B cell (primary cell): ENCODE measurements around the gene SLC2A2. TPM values are rescaled to one million over a fixed set of nuclear protein-coding genes. Genes with fewer than 3 reads are reported as not detected.

Experiments used
- ATAC-seq: fragments of 200-7000 bp; cut with Tn5 transposase; one replicate; pipeline ENCODE4 v1.10.0; 2021; ENCODE audit warnings: low read depth, mild to moderate bottlenecking, moderate number of reproducible peaks, moderate library complexity
- CTCF ChIA-PET: fragments of 350-600 bp; sonication (Branson Sonifier 250); formaldehyde crosslinking; loops from one replicate; lab custom pipeline; 2021; ENCODE audit warnings: antibody characterized with exemption, inconsistent platforms; lab: Charles Lee
- POLR2A ChIA-PET: fragments of 350-600 bp; sonication (Branson Sonifier 250); formaldehyde crosslinking; loops from one replicate; lab custom pipeline; 2021; ENCODE audit warnings: antibody characterized with exemption; lab: Charles Lee
- DNase-seq: peaks from one replicate; pipeline ENCODE4 v3.0.0; 2013
- H2AFZ ChIP-seq: 2 replicates; pipeline ENCODE4 v1.6.1; 2012; ENCODE audit warnings: mild to moderate bottlenecking, low read depth, low read length; ENCODE audit not compliant: insufficient read depth, poor library complexity, severe bottlenecking
- H3K27ac ChIP-seq, 2 donors: 1 replicate in 1 of 2; 2 replicates in 1 of 2; pipeline ENCODE4 v1.5.1; 2012 to 2013; ENCODE audit warnings: low read length in 2 of 2, mild to moderate bottlenecking in 2 of 2, moderate library complexity in 1 of 2
- H3K27me3 ChIP-seq, 4 experiments: fragments of 200-600 bp in 1 of 4; sonication (generic) in 1 of 4; replicated peaks in 1 of 4; 1 replicate in 2 of 4; 2 replicates in 2 of 4; pipeline versions ENCODE4 v1.6.1 to v1.7.0; 2013 to 2016; ENCODE audit warnings: low read length in 3 of 4, mild to moderate bottlenecking in 2 of 4, mixed read lengths in 1 of 4, moderate library complexity in 1 of 4; ENCODE audit not compliant: insufficient read depth in 4 of 4, control insufficient read depth in 3 of 4; ENCODE audit errors: control extremely low read depth in 1 of 4
- H3K36me3 ChIP-seq, 2 experiments: replicated peaks in 1 of 2; 1 replicate in 1 of 2; 2 replicates in 1 of 2; pipeline versions ENCODE4 v1.6.1 to v1.7.1; 2013; ENCODE audit warnings: low read length in 1 of 2; ENCODE audit not compliant: insufficient read depth in 2 of 2, control insufficient read depth in 1 of 2; ENCODE audit errors: control extremely low read depth in 1 of 2, extremely low read depth in 1 of 2
- H3K4me1 ChIP-seq, 2 donors: fragments of 200-600 bp in 1 of 2; sonication (generic) in 1 of 2; 1 replicate in 1 of 2; 2 replicates in 1 of 2; pipeline versions ENCODE4 v1.5.1 to v1.6.1; 2013 to 2017; ENCODE audit warnings: low read length in 2 of 2; ENCODE audit not compliant: control insufficient read depth in 2 of 2, insufficient read depth in 2 of 2
- H3K4me2 ChIP-seq: replicated peaks from 2 replicates; pipeline ENCODE3; 2012; ENCODE audit warnings: mild to moderate bottlenecking, low read depth, low read length; ENCODE audit not compliant: poor library complexity, severe bottlenecking
- H3K4me3 ChIP-seq, 5 experiments: fragments of 200-600 bp in 1 of 5; sonication (generic) in 1 of 5; 1 replicate in 3 of 5; 2 replicates in 2 of 5; pipeline versions ENCODE4 v1.5.1 to v1.7.0; 2011 to 2016; ENCODE audit warnings: low read length in 4 of 5, mild to moderate bottlenecking in 4 of 5, low read depth in 2 of 5, control low read depth in 1 of 5, moderate library complexity in 1 of 5; ENCODE audit not compliant: insufficient read depth in 1 of 5; ENCODE audit errors: control extremely low read depth in 1 of 5, extremely low read depth in 1 of 5
- H3K79me2 ChIP-seq: fragments of 200-600 bp; sonication (generic); one replicate; pipeline ENCODE4 v1.6.0; 2016; ENCODE audit warnings: low read length; ENCODE audit not compliant: control insufficient read depth, insufficient read depth
- H3K9ac ChIP-seq: fragments of 200-600 bp; sonication (generic); 2 replicates; pipeline ENCODE4 v1.6.1; 2017; ENCODE audit warnings: mild to moderate bottlenecking, low read length, moderate library complexity
- H3K9me3 ChIP-seq, 3 donors: one replicate each; pipeline versions ENCODE4 v1.6.1 to v1.7.1; 2013; ENCODE audit warnings: low read length in 2 of 3; ENCODE audit not compliant: control insufficient read depth in 2 of 3, insufficient read depth in 1 of 3; ENCODE audit errors: control extremely low read depth in 1 of 3
- H4K20me1 ChIP-seq: 2 replicates; pipeline ENCODE4 v1.6.0; 2012; ENCODE audit warnings: mild to moderate bottlenecking, low read length; ENCODE audit not compliant: insufficient read depth, control insufficient read depth, poor library complexity, severe bottlenecking
- H3K27ac Mint-ChIP-seq: one replicate; pipeline ENCODE4 v1.8.0; 2021; ENCODE audit warnings: mixed read lengths
- H3K27me3 Mint-ChIP-seq: one replicate; pipeline ENCODE4 v1.8.0; 2021; ENCODE audit warnings: mixed read lengths
- H3K4me1 Mint-ChIP-seq: one replicate; pipeline ENCODE4 v1.8.0; 2021; ENCODE audit warnings: mixed read lengths
- H3K4me3 Mint-ChIP-seq: one replicate; pipeline ENCODE4 v1.8.0; 2021; ENCODE audit warnings: mixed read lengths
- H3K9me3 Mint-ChIP-seq: one replicate; pipeline ENCODE4 v1.8.0; 2022; ENCODE audit warnings: mixed read lengths; ENCODE audit not compliant: insufficient read depth
- CTCF ChIP-seq: fragments of 200-600 bp; IDR thresholded peaks from one replicate; pipeline ENCODE4 v1.8.0; 2022; ENCODE audit warnings: antibody characterized with exemption, mild to moderate bottlenecking
- EZH2 ChIP-seq: IDR thresholded peaks from 2 replicates; pipeline ENCODE4 v1.6.1; 2012; ENCODE audit warnings: borderline replicate concordance, low read depth, mild to moderate bottlenecking, moderate library complexity, low read length; ENCODE audit not compliant: insufficient read depth, poor library complexity, severe bottlenecking
- intact Hi-C: fragments of 100-400 bp; cut with micrococcal nuclease; formaldehyde crosslinking; loops from one replicate; pipeline ENCODE4 v1.10.0; 2022
- polyA plus RNA-seq: library from polyadenylated mRNA; depleted of rRNA; stranded (reverse); fragments of >200 nt; gene quantifications from 2 replicates; pipeline ENCODE4 v1.2.3, GENCODE V29; 2012
- total RNA-seq, 2 donors: library from RNA; stranded (reverse); fragments of 120-200 nt in 1 of 2; gene quantifications; 1 replicate in 1 of 2; 2 replicates in 1 of 2; pipeline versions ENCODE4 v1.2.3 to v1.2.4, GENCODE V29; 2013 to 2022

SLC2A2 gene
- total and polyA plus RNA-seq, 2 donors (not counting 1 experiment from before 2014, with no cell fraction given), result not detected

- H2AFZ ChIP-seq, result no peak overlapping the region
These were observed 32.5 kb upstream of the SLC2A2 start for GRCh38 chr3:171058873-171059603.

More at GRCh38 chr3:171058873-171059603, 32.5 kb upstream of the SLC2A2 start:
- H3K4me2 ChIP-seq, result no peak overlapping the region
- H3K27me3 Mint-ChIP-seq, result peaks cover 3% of the 10 kb centered on the region
- ChIA-PET CTCF (no interaction called here), POLR2A (no interaction called here)
- H3K36me3 ChIP-seq, result no peaks in the 10 kb centered on the region
- no peaks in the 10 kb centered on the region for H3K9me3 Mint-ChIP-seq
- H3K9me3 ChIP-seq, result no peaks in the 10 kb centered on the region
- H3K27ac ChIP-seq, result no peak overlapping the region
- no peaks in the 10 kb centered on the region for H3K4me1 ChIP-seq
- H3K4me1 Mint-ChIP-seq, result no peaks in the 10 kb centered on the region
- no peak overlapping the region for H3K27ac Mint-ChIP-seq
- H4K20me1 ChIP-seq, result no peaks in the 10 kb centered on the region
- H3K4me3 ChIP-seq, result no peak overlapping the region
- TF ChIP-seq CTCF (no peak), EZH2 (no peak)
- H3K9ac ChIP-seq, result no peak overlapping the region
- intact Hi-C loops, result no loop called here
- no peak overlapping the region for H3K4me3 Mint-ChIP-seq
- no peak for DNase-seq
- no peak for ATAC-seq
- no peaks in the 10 kb centered on the region for H3K79me2 ChIP-seq
- H3K27me3 ChIP-seq, result no peaks in the 10 kb centered on the region
